Type B pancreatic cell (in vitro differentiated cells): ENCODE results near the gene ZNF747. TPM values are rescaled to one million over a fixed set of nuclear protein-coding genes. Genes with fewer than 3 reads are reported as not detected.

ENCODE experiments used
- DNase-seq: peaks from one replicate; pipeline ENCODE4 v3.0.0; 2021; ENCODE audit warnings: mixed read lengths; ENCODE audit not compliant: unreplicated experiment; ENCODE audit errors: extremely low spot score
- H3K27ac Mint-ChIP-seq: 2 replicates; pipeline ENCODE4 v1.8.0; 2021; ENCODE audit warnings: mild to moderate bottlenecking, mixed read lengths
- H3K27me3 Mint-ChIP-seq: 2 replicates; pipeline ENCODE4 v1.8.0; 2021; ENCODE audit warnings: mixed read lengths
- H3K36me3 Mint-ChIP-seq: 2 replicates; pipeline ENCODE4 v1.8.0; 2021; ENCODE audit warnings: mixed read lengths
- H3K4me1 Mint-ChIP-seq: one replicate; pipeline ENCODE4 v1.8.0; 2021; ENCODE audit warnings: mixed read lengths; ENCODE audit not compliant: unreplicated experiment
- H3K4me3 Mint-ChIP-seq: 2 replicates; pipeline ENCODE4 v1.8.0; 2021; ENCODE audit warnings: mild to moderate bottlenecking, mixed read lengths
- H3K9me3 Mint-ChIP-seq: 2 replicates; pipeline ENCODE4 v1.8.0; 2021; ENCODE audit warnings: mixed read lengths
- total RNA-seq: library from RNA; stranded (reverse); gene quantifications from 2 replicates; pipeline ENCODE4 v1.2.1, GENCODE V29; 2021; ENCODE audit warnings: low replicate concordance
- TF ChIP-seq, protein P1 (sequence below): fragments of 200-600 bp; sonication (generic); conservative IDR thresholded peaks from 2 replicates; pipeline ENCODE4 v1.5.0; 2021; ENCODE audit warnings: antibody characterized with exemption, mild to moderate bottlenecking

ZNF747 gene
- total RNA-seq, 1 donor from 2014 or later = 11.4 TPM

DNA sequence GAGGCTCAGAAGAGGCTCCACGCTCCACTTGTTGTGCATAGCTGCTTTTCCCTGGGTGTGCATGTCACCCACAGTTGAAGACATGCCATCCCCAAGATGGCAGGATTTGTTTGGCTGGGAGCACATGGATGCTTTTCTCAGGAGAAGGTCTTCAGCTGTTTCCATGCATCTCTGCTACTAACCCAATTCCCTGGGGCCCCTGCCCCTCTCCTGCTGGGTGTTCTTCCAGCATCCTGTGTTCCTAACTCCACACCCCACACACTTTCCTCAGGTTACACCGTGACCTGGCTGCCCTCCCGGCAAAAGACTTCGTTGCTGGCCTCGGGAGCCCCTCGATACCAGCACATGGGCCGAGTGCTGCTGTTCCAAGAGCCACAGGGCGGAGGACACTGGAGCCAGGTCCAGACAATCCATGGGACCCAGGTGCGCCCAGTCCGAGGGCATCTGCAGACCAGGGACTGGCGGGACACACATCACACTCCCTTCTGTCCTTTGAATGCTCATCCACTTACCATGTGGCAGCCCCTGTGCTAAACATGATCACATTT is 40.6 kb downstream of the ZNF747 start:
- no peak for DNase-seq
- TF ChIP-seq, protein P1, sequence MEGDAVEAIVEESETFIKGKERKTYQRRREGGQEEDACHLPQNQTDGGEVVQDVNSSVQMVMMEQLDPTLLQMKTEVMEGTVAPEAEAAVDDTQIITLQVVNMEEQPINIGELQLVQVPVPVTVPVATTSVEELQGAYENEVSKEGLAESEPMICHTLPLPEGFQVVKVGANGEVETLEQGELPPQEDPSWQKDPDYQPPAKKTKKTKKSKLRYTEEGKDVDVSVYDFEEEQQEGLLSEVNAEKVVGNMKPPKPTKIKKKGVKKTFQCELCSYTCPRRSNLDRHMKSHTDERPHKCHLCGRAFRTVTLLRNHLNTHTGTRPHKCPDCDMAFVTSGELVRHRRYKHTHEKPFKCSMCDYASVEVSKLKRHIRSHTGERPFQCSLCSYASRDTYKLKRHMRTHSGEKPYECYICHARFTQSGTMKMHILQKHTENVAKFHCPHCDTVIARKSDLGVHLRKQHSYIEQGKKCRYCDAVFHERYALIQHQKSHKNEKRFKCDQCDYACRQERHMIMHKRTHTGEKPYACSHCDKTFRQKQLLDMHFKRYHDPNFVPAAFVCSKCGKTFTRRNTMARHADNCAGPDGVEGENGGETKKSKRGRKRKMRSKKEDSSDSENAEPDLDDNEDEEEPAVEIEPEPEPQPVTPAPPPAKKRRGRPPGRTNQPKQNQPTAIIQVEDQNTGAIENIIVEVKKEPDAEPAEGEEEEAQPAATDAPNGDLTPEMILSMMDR = no peak
- H3K4me3 Mint-ChIP-seq = no peak overlapping the region
- no peaks in the 10 kb centered on the region for H3K36me3 Mint-ChIP-seq
- H3K4me1 Mint-ChIP-seq = peaks cover 6% of the 10 kb centered on the region
- peaks cover 3% of the 10 kb centered on the region for H3K27me3 Mint-ChIP-seq
- H3K27ac Mint-ChIP-seq = no peak overlapping the region
- H3K9me3 Mint-ChIP-seq = no peaks in the 10 kb centered on the region

DNA sequence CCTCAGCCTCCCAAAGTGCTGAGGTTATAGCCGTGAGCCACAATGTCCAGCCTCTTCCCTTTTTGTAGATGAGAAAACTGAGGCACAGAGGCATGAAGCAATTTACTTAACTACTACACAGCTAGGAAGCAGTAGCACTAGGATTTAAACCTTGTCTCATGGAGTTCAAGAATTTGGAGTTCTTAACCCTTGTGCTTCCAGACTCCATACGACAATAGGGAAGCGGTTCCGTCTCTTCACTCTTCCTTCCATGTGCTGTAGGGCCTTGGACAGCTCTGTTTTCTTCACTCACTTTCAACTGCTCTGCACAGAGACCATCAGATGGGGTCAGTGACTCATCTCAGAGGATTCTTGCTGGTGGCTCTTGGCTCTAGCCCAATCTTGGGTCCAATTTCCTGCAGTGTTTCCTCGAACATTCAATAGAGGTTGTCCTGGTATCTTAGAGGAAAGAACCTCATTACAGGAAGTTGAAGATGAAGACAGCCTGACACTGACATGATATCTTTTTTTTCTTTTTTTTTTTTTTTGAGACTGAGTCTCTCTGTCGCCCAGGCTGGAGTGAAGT is 42.8 kb downstream of the ZNF747 start:
- Mint-ChIP-seq H3K27me3 (peaks cover 3% of the 10 kb centered on the region), H3K9me3 (no peaks in the 10 kb centered on the region), H3K4me3 (no peak overlapping the region), H3K36me3 (no peaks in the 10 kb centered on the region), H3K4me1 (peaks cover 6% of the 10 kb centered on the region), H3K27ac (no peak overlapping the region)
- TF ChIP-seq, protein P1 = no peak
- no peak for DNase-seq

DNA sequence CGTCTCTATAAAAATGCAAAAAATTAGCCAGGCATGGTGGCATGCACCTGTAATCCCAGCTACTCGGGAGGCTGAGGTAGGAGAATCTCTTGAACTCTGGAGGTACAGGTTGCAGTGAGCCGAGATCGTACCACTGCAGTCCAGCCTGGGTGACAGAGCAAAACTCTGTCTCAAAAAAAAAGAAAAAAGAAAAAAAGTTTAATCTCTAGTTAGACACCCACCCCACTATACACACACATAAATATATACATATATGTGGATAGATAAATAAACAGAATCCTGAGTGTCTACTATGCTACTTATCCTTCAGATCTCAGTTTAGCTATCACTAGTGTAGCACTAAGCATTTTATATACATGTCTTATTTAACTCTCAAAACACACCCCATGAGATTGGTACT is 43.4 kb downstream of the ZNF747 start:
- Mint-ChIP-seq H3K4me3 (no peak overlapping the region), H3K27me3 (peaks cover 3% of the 10 kb centered on the region), H3K36me3 (no peaks in the 10 kb centered on the region), H3K27ac (no peak overlapping the region), H3K9me3 (no peaks in the 10 kb centered on the region), H3K4me1 (peaks cover 6% of the 10 kb centered on the region)
- no peak for DNase-seq
- TF ChIP-seq, protein P1 = no peak

DNA sequence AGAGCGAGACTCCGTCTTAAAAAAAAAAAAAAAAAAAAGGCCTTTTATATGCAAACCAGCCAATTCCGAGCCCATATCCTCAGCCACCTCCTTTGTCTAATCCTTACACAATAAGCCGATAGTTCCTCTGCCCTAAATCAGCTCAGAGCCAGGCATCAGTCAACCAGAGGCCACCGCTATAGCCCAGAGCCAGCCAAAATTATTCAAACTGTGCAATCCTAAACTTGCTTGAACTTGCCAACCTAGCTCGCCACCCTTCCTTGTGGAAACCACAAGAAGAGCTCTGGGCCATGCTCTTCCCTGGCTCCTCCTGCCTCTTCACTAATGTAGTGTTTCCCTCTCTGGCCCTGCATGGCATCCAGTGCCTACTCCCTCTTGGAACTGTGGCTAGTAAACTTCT is 44.4 kb downstream of the ZNF747 start:
- Mint-ChIP-seq H3K27me3 (peaks cover 3% of the 10 kb centered on the region), H3K36me3 (no peaks in the 10 kb centered on the region), H3K27ac (no peak overlapping the region), H3K4me1 (peaks cover 6% of the 10 kb centered on the region), H3K4me3 (no peak overlapping the region), H3K9me3 (no peaks in the 10 kb centered on the region)
- TF ChIP-seq, protein P1 = no peak
- DNase-seq = no peak

DNA sequence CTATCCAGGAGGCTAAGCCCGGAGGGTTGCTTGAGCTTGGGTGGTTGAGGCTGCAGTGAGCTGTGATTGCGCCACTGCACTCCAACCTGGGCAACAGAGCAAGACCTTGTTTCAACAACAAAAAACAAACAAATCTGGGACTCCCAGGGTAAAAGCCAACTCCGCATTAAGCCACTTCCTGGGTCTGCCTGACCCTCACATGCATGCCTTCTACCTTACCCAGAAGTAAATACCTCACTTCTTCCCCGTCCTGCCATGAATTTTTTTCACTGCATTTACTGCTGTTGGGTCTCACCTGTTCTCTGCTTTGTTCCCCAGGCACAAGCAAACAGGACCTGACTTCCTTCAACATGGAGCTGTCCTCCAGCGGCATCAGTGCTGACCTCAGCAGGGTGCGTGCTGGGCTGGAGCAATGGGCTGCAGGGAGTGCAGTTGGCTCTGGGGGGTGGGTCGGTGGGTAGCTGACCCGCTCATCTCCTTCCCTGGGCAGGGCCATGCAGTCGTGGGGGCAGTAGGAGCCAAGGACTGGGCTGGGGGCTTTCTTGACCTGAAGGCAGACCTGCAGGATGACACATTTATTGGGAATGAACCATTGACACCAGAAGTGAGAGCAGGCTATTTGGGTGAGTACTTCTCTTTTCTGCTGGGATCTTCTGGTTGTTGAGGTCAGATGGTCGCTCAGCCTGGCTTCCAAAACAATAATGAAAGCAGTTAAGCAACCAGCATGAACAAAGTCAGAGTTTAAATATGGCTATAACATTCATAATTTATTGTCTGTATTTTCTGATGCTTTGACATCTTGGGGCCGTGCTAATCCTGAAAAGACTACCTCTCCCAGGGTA is 45.7 kb downstream of the ZNF747 start:
- TF ChIP-seq, protein P1 = no peak
- H3K4me3 Mint-ChIP-seq = no peak overlapping the region
- no peaks in the 10 kb centered on the region for H3K4me1 Mint-ChIP-seq

More for the DNA sequence above, 45.7 kb downstream of the ZNF747 start:
- no peak for DNase-seq
- H3K9me3 Mint-ChIP-seq = no peaks in the 10 kb centered on the region
- no peak overlapping the region for H3K27ac Mint-ChIP-seq
- peaks cover 3% of the 10 kb centered on the region for H3K27me3 Mint-ChIP-seq
- no peaks in the 10 kb centered on the region for H3K36me3 Mint-ChIP-seq
